ENCODE results near the gene VRK1. TPM values are rescaled to one million over a fixed set of nuclear protein-coding genes. Genes with fewer than 3 reads are reported as not detected.

The VRK1 gene, protein sequence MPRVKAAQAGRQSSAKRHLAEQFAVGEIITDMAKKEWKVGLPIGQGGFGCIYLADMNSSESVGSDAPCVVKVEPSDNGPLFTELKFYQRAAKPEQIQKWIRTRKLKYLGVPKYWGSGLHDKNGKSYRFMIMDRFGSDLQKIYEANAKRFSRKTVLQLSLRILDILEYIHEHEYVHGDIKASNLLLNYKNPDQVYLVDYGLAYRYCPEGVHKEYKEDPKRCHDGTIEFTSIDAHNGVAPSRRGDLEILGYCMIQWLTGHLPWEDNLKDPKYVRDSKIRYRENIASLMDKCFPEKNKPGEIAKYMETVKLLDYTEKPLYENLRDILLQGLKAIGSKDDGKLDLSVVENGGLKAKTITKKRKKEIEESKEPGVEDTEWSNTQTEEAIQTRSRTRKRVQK
- 15.6 and 16.2 TPM in 2 replicates for total RNA-seq
- 22.8 and 34.4 TPM in 2 replicates for polyA plus RNA-seq

DNA sequence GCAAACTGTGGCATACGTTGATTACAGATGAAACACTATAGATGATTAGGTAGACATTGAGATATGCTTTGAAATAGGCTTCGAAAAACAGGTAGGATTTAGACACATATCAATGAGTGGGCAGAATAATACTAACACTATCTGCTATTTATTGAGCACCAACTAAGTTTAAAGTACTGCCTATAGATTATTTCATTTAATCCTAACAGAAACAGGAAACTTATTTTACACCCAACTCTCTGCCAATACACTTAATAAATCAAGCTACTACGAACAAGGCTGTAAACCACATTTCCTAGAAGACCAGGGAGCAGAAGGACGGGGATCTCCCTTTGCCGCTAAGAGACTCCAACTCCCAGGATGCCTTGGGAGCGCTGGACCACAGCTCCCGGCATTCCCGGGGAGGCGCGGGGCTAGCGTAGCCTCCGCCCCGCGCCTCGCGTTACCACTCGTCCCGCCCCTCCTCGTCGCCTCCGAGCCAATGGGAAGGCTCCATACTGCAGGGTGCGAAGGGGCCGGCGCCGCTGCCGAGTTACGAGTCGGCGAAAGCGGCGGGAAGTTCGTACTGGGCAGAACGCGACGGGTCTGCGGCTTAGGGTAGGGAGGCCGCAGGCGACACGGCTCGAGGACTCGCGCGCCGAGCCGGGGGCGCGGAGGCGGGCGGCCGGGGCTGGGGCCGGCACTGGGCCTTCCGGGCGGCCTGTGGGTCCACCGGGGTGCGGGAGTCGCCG, at the start of gene VRK1:
Gene VRK1 (plus strand): TSS at position 532 of the 731 bp plus-strand sequence. CDS start 36,090 bp downstream, outside the sequence.
- Histone ChIP-seq H3K4me1 (ENCODE audit: low read depth) (peaks cover 7% of the 10 kb centered on the region), H3K27me3 (no peaks in the 10 kb centered on the region), H3K9me3 (ENCODE audit: low read depth) (no peaks in the 10 kb centered on the region), H3K4me3 (peak within 1 kb of the TSS; percentile 80), H3K27ac (peak within 1 kb of the TSS; percentile 66), H3K36me3 (no peaks in the 10 kb centered on the region)
- TF ChIP-seq, protein P1, sequence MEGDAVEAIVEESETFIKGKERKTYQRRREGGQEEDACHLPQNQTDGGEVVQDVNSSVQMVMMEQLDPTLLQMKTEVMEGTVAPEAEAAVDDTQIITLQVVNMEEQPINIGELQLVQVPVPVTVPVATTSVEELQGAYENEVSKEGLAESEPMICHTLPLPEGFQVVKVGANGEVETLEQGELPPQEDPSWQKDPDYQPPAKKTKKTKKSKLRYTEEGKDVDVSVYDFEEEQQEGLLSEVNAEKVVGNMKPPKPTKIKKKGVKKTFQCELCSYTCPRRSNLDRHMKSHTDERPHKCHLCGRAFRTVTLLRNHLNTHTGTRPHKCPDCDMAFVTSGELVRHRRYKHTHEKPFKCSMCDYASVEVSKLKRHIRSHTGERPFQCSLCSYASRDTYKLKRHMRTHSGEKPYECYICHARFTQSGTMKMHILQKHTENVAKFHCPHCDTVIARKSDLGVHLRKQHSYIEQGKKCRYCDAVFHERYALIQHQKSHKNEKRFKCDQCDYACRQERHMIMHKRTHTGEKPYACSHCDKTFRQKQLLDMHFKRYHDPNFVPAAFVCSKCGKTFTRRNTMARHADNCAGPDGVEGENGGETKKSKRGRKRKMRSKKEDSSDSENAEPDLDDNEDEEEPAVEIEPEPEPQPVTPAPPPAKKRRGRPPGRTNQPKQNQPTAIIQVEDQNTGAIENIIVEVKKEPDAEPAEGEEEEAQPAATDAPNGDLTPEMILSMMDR (IDR thresholded peaks at IDR 0.05; ENCODE audit: low read depth, low read length) = no peak
- peak; percentile 98 for DNase-seq (ENCODE audit: low read depth in 1 of 2, low spot score in 1 of 2)

DNA sequence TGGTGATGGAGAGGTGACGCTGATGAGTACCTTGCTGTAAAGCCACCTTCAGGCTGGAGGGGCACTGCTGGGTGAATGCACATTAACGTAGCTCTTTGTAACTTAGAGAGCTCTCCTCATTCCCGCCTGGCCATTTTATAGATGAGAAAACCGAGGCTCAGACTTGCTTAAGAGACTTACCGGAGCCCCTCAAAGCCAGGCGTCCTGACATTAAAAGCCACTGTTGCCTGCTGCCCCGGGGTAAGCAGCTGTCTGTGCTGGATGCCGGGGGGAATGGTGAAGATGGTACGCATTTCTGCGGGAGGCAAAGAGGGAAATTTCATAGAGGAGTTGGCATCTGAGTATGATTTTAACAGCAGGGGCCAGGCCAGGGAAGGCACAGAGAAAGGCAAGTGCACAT, 49.6 kb upstream of the VRK1 start:
- Histone ChIP-seq H3K4me3 (no peak overlapping the region), H3K36me3 (no peaks in the 10 kb centered on the region)
- TF ChIP-seq, protein P1 (IDR thresholded peaks at IDR 0.05; ENCODE audit: low read depth, low read length) = no peak

DNA sequence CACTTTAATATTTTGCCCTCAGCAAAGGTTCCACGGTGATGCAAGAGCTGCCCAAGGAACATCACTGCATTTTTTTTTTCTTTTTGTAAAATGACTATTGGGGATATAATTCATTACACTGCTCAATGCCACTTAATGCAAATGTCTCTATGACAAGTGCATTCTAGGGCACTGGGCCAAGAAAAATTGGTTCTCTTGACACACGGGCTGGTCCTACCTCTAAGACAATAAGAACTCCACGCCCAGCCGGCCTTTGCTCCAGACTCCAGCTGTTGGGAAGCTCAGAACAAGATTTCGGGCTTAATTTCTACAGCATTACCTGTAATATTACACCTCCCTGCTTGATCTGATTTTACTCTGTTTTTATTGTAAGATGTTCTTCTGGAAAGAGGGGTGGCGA, 48.8 kb upstream of the VRK1 start:
- Histone ChIP-seq H3K4me3 (no peak overlapping the region), H3K27me3 (peaks cover 2% of the 10 kb centered on the region), H3K27ac (no peak overlapping the region), H3K36me3 (no peaks in the 10 kb centered on the region), H3K4me1 (ENCODE audit: low read depth) (peaks cover 3% of the 10 kb centered on the region), H3K9me3 (ENCODE audit: low read depth) (no peaks in the 10 kb centered on the region)
- no peak for DNase-seq (ENCODE audit: low read depth in 1 of 2, low spot score in 1 of 2)
- TF ChIP-seq, protein P1 (IDR thresholded peaks at IDR 0.05; ENCODE audit: low read depth, low read length) = no peak

More for the DNA sequence above, 49.6 kb upstream of the VRK1 start:
- peaks cover 7% of the 10 kb centered on the region for H3K27me3 ChIP-seq
- H3K27ac ChIP-seq = no peak overlapping the region
- no peak for DNase-seq (ENCODE audit: low read depth in 1 of 2, low spot score in 1 of 2)
- peaks cover 3% of the 10 kb centered on the region for H3K4me1 ChIP-seq (ENCODE audit: low read depth)
- no peaks in the 10 kb centered on the region for H3K9me3 ChIP-seq (ENCODE audit: low read depth)

DNA sequence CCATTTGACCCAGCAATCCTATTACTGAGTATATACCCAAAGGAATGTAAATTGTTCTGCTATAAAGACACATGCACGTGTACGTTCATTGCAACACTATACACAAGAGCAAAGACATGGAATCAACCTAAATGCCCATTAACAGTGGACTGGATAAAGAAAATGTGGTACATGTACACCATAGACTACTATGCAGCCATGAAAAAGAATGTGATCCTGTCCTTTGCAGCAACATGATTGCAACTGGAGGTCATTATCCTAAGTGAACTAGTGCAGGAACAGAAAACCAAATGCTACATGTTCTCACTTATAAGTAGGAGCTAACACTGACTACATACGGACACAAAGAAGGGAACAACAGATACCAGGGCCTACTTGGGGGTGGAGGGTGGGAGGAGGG, 45.7 kb upstream of the VRK1 start:
- no peak overlapping the region for H3K27ac ChIP-seq
- DNase-seq (ENCODE audit: low read depth in 1 of 2, low spot score in 1 of 2) = no peak
- no peaks in the 10 kb centered on the region for H3K36me3 ChIP-seq
- H3K9me3 ChIP-seq (ENCODE audit: low read depth) = no peaks in the 10 kb centered on the region
- peaks cover 3% of the 10 kb centered on the region for H3K4me1 ChIP-seq (ENCODE audit: low read depth)
- TF ChIP-seq, protein P1 (IDR thresholded peaks at IDR 0.05; ENCODE audit: low read depth, low read length) = no peak
- H3K27me3 ChIP-seq = no peaks in the 10 kb centered on the region
- no peak overlapping the region for H3K4me3 ChIP-seq

DNA sequence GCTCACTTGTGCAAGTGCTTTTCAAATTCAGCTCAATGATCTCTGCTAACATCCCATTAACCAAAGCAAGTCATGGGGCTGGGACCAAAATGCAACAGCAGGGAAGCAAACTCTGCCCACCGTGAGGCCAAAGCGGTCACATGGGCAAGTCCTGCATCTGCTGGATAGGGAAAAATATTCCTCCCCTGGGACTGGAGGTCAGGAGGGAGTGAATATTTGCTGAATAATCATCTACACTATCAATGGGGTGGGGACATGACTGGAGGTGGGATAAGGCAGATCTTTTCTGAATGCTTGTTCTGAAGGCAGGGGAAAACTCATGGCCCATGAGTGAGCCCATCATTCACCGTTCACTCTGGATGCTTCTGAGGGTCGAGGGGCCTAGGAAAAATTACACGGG, 45.1 kb upstream of the VRK1 start:
- no peaks in the 10 kb centered on the region for H3K9me3 ChIP-seq (ENCODE audit: low read depth)
- DNase-seq (ENCODE audit: low read depth in 1 of 2, low spot score in 1 of 2) = no peak
- H3K27ac ChIP-seq = no peak overlapping the region
- H3K27me3 ChIP-seq = no peaks in the 10 kb centered on the region
- H3K36me3 ChIP-seq = no peaks in the 10 kb centered on the region
- H3K4me1 ChIP-seq (ENCODE audit: low read depth) = peaks cover 3% of the 10 kb centered on the region
- H3K4me3 ChIP-seq = no peak overlapping the region
- TF ChIP-seq, protein P1 (IDR thresholded peaks at IDR 0.05; ENCODE audit: low read depth, low read length) = no peak

Measured in cardiac muscle cell (in vitro differentiated cells and primary cell).